PC-3 (cell line): ENCODE results near the gene FBXL12.

Experiments used
- CTCF ChIP-seq: fragments of 300-600 bp; sonication (generic); conservative IDR thresholded peaks from 2 replicates; pipeline ENCODE4 v1.5.1; 2017; ENCODE audit warnings: antibody characterized with exemption, low read depth, mild to moderate bottlenecking, low read length
- EZH2 ChIP-seq: fragments of 300-600 bp; sonication (generic); IDR thresholded peaks from one replicate; pipeline ENCODE4 v1.6.1; 2017; ENCODE audit warnings: antibody characterized with exemption, mild to moderate bottlenecking, low read length; ENCODE audit not compliant: unreplicated experiment

- TF ChIP-seq EZH2 (no peak), CTCF (no peak)
These were observed 625 bp downstream of the FBXL12 start for GRCh38 chr19:9818175-9818733.
